Panc1 (cell line): ENCODE data around the gene COMMD1. TPM values are rescaled to one million over a fixed set of nuclear protein-coding genes. Genes with fewer than 3 reads are reported as not detected.

Experiments used
- ATAC-seq: fragments of 200-7000 bp; cut with Tn5 transposase; 2 replicates; pipeline ENCODE4 v1.9.1; 2020; ENCODE audit warnings: mild to moderate bottlenecking, moderate library complexity
- BruUV-seq: library from RNA; stranded (reverse); fragments of 400-500 nt; replicated peaks from 2 replicates; lab custom pipeline; 2021; lab: Mats Ljungman, UMichigan
- CTCF ChIA-PET: fragments of 300-600 bp; sonication (Branson Sonifier 250); formaldehyde crosslinking; loops from one replicate; lab custom pipeline; 2022; ENCODE audit warnings: antibody characterized with exemption; lab: Charles Lee
- POLR2A ChIA-PET: fragments of 300-600 bp; sonication (Branson Sonifier 250); formaldehyde crosslinking; loops from one replicate; lab custom pipeline; 2022; ENCODE audit warnings: antibody characterized with exemption; lab: Charles Lee
- DNase-seq: peaks from one replicate; pipeline ENCODE4 v3.0.0-alpha.2; 2010; ENCODE audit warnings: low read depth, low spot score
- H3K27ac ChIP-seq: 2 replicates; pipeline ENCODE4 v1.5.1; 2011; ENCODE audit warnings: mild to moderate bottlenecking, low read length, inconsistent platforms
- H3K27me3 ChIP-seq: fragments of 200-500 bp; sonication (Bioruptor generic); 2 replicates; pipeline ENCODE4 v1.6.0; 2014; ENCODE audit warnings: low read length, inconsistent platforms; ENCODE audit not compliant: control insufficient read depth, insufficient read depth
- H3K36me3 ChIP-seq: fragments of 200-500 bp; sonication (Bioruptor generic); 2 replicates; pipeline ENCODE4 v1.5.1; 2014; ENCODE audit warnings: inconsistent platforms, mild to moderate bottlenecking, low read length, moderate library complexity; ENCODE audit not compliant: control insufficient read depth, insufficient read depth
- H3K4me1 ChIP-seq: 2 replicates; pipeline ENCODE4 v1.5.1; 2011; ENCODE audit warnings: inconsistent platforms, mild to moderate bottlenecking, low read length, moderate library complexity; ENCODE audit not compliant: control insufficient read depth, insufficient read depth
- H3K4me3 ChIP-seq, 2 experiments: 2 replicates each; pipeline ENCODE4 v1.5.1; 2011 to 2012; ENCODE audit warnings: low read depth in 2 of 2, low read length in 2 of 2, mild to moderate bottlenecking in 2 of 2, inconsistent platforms in 1 of 2, moderate library complexity in 1 of 2
- H3K9me3 ChIP-seq: fragments of 200-500 bp; sonication (Bioruptor generic); 2 replicates; pipeline ENCODE4 v1.5.1; 2014; ENCODE audit warnings: low read depth, mild to moderate bottlenecking, inconsistent platforms, low read length, moderate library complexity; ENCODE audit not compliant: control insufficient read depth, insufficient read depth
- POLR2AphosphoS5 ChIP-seq: IDR thresholded peaks from 2 replicates; pipeline ENCODE4 v1.6.1; 2012; ENCODE audit warnings: mild to moderate bottlenecking, low read depth, low read length, moderate library complexity
- SIN3A ChIP-seq: IDR thresholded peaks from 2 replicates; pipeline ENCODE4 v1.6.1; 2012; ENCODE audit warnings: low read depth, mild to moderate bottlenecking, low read length, moderate library complexity, borderline replicate concordance; ENCODE audit not compliant: insufficient read depth
- TCF7L2 ChIP-seq: IDR thresholded peaks from 2 replicates; pipeline ENCODE4 v1.6.1; 2011; ENCODE audit warnings: mild to moderate bottlenecking, low read depth, low read length, inconsistent platforms
- in situ Hi-C: cut with HindIII; loops from 2 replicates; pipeline ENCODE4 v1.10.0; 2016; ENCODE audit warnings: low sequenced_read_pairs, low pct_unique_long_range_greater_than_20kb
- intact Hi-C: fragments of 100-400 bp; cut with micrococcal nuclease; formaldehyde crosslinking; loops from one replicate; pipeline ENCODE4 v1.10.0; 2022; ENCODE audit not compliant: unreplicated experiment
- total RNA-seq: library from RNA; stranded (reverse); gene quantifications from one replicate; pipeline ENCODE4 v1.2.1, GENCODE V29; 2021; ENCODE audit not compliant: unreplicated experiment
- TF ChIP-seq, protein P1 (sequence below): fragments of 450-650 bp; IDR thresholded peaks from 2 replicates; pipeline ENCODE4 v1.5.1; 2017; ENCODE audit warnings: mild to moderate bottlenecking
- TF ChIP-seq, protein P2 (sequence below), 2 experiments: IDR thresholded peaks; 2 replicates each; pipeline ENCODE4 v1.6.1; 2011 to 2012; ENCODE audit warnings: low read depth in 2 of 2, control low read depth in 1 of 2, low read length in 1 of 2, mild to moderate bottlenecking in 1 of 2, moderate library complexity in 1 of 2; ENCODE audit not compliant: insufficient read depth in 1 of 2

Gene COMMD1
- total RNA-seq, 1 experiment from 2014 or later = 40.3 TPM

DNA sequence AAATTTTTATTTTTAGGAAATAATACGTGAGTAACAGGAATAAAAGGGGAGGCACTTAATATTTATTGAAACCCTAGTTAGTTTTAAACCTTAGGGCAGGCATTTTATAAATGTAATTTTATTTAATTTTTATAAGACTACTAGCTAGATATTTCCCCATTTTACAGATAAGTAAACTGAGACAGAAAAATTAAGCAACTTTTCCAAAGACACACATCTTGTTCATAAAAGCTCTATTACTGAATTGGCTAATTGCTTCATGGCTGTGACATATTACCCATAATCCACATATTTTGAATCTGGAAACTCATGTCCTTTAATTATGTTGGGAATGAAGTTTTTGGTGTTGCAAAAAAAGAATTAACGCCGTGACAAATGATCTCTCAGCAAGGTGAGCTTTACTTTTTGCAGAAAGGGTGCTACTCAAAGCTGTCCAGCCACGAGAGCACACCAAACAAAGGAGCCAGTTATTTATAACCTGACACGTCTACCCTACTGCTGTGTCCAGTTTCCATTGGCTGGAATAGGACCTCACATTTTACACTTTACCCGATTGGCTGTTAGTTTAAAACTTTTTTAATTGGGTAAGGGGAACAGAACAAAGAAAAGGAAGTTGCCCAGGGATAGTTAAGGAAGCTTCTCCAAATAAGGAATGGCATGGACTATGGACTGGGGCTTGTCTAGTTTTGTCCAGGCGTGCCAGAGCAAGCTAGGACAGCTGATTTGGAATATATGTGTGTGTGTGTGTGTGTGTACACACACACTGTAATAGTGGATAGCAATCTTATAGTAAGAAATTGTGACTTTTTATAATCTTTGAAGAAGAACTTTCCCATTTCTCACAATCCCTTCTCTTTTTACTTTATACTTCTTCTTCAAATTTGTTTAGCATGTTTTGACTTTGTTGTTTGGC is 54.2 kb downstream of the COMMD1 start:
- no peaks in the 10 kb centered on the region for H3K9me3 ChIP-seq
- no peak for DNase-seq
- no peaks in the 10 kb centered on the region for H3K36me3 ChIP-seq
- H3K4me3 ChIP-seq = no peak overlapping the region
- no peaks in the 10 kb centered on the region for H3K27me3 ChIP-seq
- intact Hi-C loops (no loop called here), in situ Hi-C loops (no loop called here)
- no peak overlapping the region for H3K27ac ChIP-seq
- ChIA-PET CTCF (no interaction called here), POLR2A (no interaction called here)
- no peak for ATAC-seq
- no peak for TF ChIP-seq SIN3A
- TF ChIP-seq TCF7L2 = no peak
- TF ChIP-seq, protein P1, sequence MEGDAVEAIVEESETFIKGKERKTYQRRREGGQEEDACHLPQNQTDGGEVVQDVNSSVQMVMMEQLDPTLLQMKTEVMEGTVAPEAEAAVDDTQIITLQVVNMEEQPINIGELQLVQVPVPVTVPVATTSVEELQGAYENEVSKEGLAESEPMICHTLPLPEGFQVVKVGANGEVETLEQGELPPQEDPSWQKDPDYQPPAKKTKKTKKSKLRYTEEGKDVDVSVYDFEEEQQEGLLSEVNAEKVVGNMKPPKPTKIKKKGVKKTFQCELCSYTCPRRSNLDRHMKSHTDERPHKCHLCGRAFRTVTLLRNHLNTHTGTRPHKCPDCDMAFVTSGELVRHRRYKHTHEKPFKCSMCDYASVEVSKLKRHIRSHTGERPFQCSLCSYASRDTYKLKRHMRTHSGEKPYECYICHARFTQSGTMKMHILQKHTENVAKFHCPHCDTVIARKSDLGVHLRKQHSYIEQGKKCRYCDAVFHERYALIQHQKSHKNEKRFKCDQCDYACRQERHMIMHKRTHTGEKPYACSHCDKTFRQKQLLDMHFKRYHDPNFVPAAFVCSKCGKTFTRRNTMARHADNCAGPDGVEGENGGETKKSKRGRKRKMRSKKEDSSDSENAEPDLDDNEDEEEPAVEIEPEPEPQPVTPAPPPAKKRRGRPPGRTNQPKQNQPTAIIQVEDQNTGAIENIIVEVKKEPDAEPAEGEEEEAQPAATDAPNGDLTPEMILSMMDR = no peak
- TF ChIP-seq, protein P2, sequence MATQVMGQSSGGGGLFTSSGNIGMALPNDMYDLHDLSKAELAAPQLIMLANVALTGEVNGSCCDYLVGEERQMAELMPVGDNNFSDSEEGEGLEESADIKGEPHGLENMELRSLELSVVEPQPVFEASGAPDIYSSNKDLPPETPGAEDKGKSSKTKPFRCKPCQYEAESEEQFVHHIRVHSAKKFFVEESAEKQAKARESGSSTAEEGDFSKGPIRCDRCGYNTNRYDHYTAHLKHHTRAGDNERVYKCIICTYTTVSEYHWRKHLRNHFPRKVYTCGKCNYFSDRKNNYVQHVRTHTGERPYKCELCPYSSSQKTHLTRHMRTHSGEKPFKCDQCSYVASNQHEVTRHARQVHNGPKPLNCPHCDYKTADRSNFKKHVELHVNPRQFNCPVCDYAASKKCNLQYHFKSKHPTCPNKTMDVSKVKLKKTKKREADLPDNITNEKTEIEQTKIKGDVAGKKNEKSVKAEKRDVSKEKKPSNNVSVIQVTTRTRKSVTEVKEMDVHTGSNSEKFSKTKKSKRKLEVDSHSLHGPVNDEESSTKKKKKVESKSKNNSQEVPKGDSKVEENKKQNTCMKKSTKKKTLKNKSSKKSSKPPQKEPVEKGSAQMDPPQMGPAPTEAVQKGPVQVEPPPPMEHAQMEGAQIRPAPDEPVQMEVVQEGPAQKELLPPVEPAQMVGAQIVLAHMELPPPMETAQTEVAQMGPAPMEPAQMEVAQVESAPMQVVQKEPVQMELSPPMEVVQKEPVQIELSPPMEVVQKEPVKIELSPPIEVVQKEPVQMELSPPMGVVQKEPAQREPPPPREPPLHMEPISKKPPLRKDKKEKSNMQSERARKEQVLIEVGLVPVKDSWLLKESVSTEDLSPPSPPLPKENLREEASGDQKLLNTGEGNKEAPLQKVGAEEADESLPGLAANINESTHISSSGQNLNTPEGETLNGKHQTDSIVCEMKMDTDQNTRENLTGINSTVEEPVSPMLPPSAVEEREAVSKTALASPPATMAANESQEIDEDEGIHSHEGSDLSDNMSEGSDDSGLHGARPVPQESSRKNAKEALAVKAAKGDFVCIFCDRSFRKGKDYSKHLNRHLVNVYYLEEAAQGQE (IDR thresholded peaks at IDR 0.05; ENCODE audit: insufficient read depth in 1 of 2, low read depth in 2 of 2, low read length in 1 of 2) = no peak
- no peak for TF ChIP-seq POLR2AphosphoS5
- H3K4me1 ChIP-seq = peaks cover 9% of the 10 kb centered on the region
- BruUV-seq = no TSS peak

DNA sequence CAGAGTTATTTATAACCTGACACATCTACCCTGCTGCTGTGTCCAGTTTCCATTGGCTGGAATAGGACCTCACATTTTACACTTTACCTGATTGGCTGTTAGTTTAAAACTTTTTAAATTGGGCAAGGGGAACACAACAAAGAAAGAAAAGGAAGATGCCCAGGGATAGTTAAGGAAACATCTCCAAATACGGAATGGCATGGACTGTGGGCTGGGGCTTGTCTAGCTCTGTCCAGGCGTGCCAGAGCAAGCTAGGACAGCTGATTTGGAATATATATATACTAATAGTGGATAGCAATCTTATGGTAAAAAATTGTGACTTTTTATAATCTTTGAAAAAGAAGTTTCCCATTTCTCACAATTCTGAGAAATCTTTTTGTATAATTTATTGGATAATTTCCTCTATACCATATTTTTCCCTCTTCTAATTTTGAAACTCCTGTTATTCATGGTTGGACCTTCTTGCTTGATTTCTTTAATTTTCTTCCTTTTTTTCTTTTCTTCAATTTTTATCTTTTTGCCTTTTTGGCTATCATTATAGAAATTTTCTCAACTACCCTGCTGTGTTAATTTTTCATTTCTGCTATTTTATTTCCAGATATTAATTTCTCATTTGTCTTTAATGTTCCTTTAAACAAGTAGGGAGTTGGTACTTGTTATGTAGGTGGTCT is 55.9 kb downstream of the COMMD1 start:
- intact Hi-C loops = no loop called here
- no peak for ATAC-seq
- TF ChIP-seq, protein P2 (IDR thresholded peaks at IDR 0.05; ENCODE audit: insufficient read depth in 1 of 2, low read depth in 2 of 2, low read length in 1 of 2) = no peak
- TF ChIP-seq SIN3A = no peak
- no peak for TF ChIP-seq POLR2AphosphoS5
- TF ChIP-seq TCF7L2 = no peak
- TF ChIP-seq, protein P1 = no peak
- POLR2A ChIA-PET = no interaction called here
- H3K36me3 ChIP-seq = no peaks in the 10 kb centered on the region
- no peak for DNase-seq
- H3K4me1 ChIP-seq = peaks cover 9% of the 10 kb centered on the region
- peak overlapping the region; percentile 9; the same call in 1 of the 2 replicates for H3K27ac ChIP-seq
- H3K9me3 ChIP-seq = no peaks in the 10 kb centered on the region
- no peaks in the 10 kb centered on the region for H3K27me3 ChIP-seq
- no peak overlapping the region for H3K4me3 ChIP-seq
- CTCF ChIA-PET = no interaction called here
- in situ Hi-C loops = no loop called here
- BruUV-seq = no TSS peak
